NCI-H1930 (cell line): ENCODE measurements around the gene BTBD2.

Experiments
- DNase-seq, 2 experiments: peaks; one replicate each; lab custom pipeline; 2025; lab: John Stamatoyannopoulos, UW

Gene BTBD2

GRCh38 chr19:2015608-2015950 is at the start of gene BTBD2:
Gene BTBD2 (minus strand): TSS chr19:2015714. CDS start chr19:2015703, 11 bp downstream.
- DNase-seq, result peak; percentile 14 to 50

- no peak for DNase-seq
Observed at GRCh38 chr19:2064788-2065524, 49.4 kb upstream of the BTBD2 start.

GRCh38 chr19:2064395-2064787 is 48.9 kb upstream of the BTBD2 start:
- no peak for DNase-seq

- DNase-seq, result no peak
Observed at GRCh38 chr19:2063824-2064223, 48.3 kb upstream of the BTBD2 start.

- no peak for DNase-seq
Observed at GRCh38 chr19:2062770-2063169, 47.3 kb upstream of the BTBD2 start.

GRCh38 chr19:2062389-2062729 is 46.8 kb upstream of the BTBD2 start:
- DNase-seq, result no peak

- peak; percentile 93 to 96 for DNase-seq
Observed at GRCh38 chr19:2061495-2062388, 46.2 kb upstream of the BTBD2 start.

- peak in 1 of 2 experiments; percentile 32 for DNase-seq
Observed at GRCh38 chr19:2060884-2061494, 45.5 kb upstream of the BTBD2 start.

GRCh38 chr19:2059422-2060201 is 44.1 kb upstream of the BTBD2 start:
- DNase-seq, result peak in 1 of 2 experiments; percentile 28

- DNase-seq, result no peak
Observed at GRCh38 chr19:2058570-2059421, 43.3 kb upstream of the BTBD2 start.

- DNase-seq, result no peak
Observed at GRCh38 chr19:2057484-2058469, 42.3 kb upstream of the BTBD2 start.

- no peak for DNase-seq
Observed at GRCh38 chr19:2056837-2057192, 41.3 kb upstream of the BTBD2 start.

GRCh38 chr19:2055931-2056836 is 40.7 kb upstream of the BTBD2 start:
- DNase-seq, result no peak

- DNase-seq, result no peak
Observed at GRCh38 chr19:2054763-2055162, 39.2 kb upstream of the BTBD2 start.

- DNase-seq, result no peak
Observed at GRCh38 chr19:2053601-2054389, 38.3 kb upstream of the BTBD2 start.

- DNase-seq, result no peak
Observed at GRCh38 chr19:2051773-2052704, 36.5 kb upstream of the BTBD2 start.
